Measurements from ENCODE around the gene PIP4K2C. TPM values are rescaled to one million over a fixed set of nuclear protein-coding genes. Genes with fewer than 3 reads are reported as not detected.
"Not testable (repeated sequence)": the region's sequence is repeated elsewhere in the genome, so short reads cannot be mapped to it uniquely, and the experiment has no call there.

The PIP4K2C gene
- total RNA-seq, 1 experiment from 2014 or later = 37.1 TPM

GRCh38 chr12:57641699-57642442 lies 50.9 kb downstream of the PIP4K2C start:
- no peak overlapping the region for H4K8ac ChIP-seq (replicated peaks; ENCODE audit: insufficient read length, low read depth, low read length)

GRCh38 chr12:57645990-57646658 lies 55.1 kb downstream of the PIP4K2C start:
- H3K27ac Mint-ChIP-seq = not testable (repeated sequence)
- no CpG with 5 or more reads among the region's 13 CpGs for WGBS (ENCODE audit: extremely low coverage, insufficient read length, low lambda C conversion rate)

More at GRCh38 chr12:57641699-57642442, 50.9 kb downstream of the PIP4K2C start:
- no peak overlapping the region for H3K27ac Mint-ChIP-seq
- Histone ChIP-seq H3T11ph (ENCODE audit: low read length) (no peak overlapping the region), H2BK12ac (ENCODE audit: insufficient read length, low read depth, low read length) (no peak overlapping the region), H3K4ac (ENCODE audit: low read depth, low read length) (no peak overlapping the region), H3K23me2 (ENCODE audit: insufficient read length, low read depth, low read length, poor library complexity, severe bottlenecking) (no peaks in the 10 kb centered on the region), H3K27ac (ENCODE audit: insufficient read length, low read depth, low read length) (no peak overlapping the region), H4K20me1 (ENCODE audit: control insufficient read depth, insufficient read depth, insufficient read length) (no peaks in the 10 kb centered on the region), H4K5ac (ENCODE audit: insufficient read length, low read depth, low read length) (no peak overlapping the region), H2BK120ac (ENCODE audit: low read depth, low read length, poor library complexity, severe bottlenecking) (no peak overlapping the region), H2AFZ (ENCODE audit: low read length) (no peak overlapping the region), H3K79me2 (ENCODE audit: insufficient read depth, low read length) (no peaks in the 10 kb centered on the region), H3K23ac (ENCODE audit: insufficient read length, low read depth, low read length) (no peak overlapping the region), H2BK15ac (ENCODE audit: low read depth, low read length) (no peak overlapping the region), H3K9me3 (ENCODE audit: control insufficient read depth, low read depth, low read length) (no peaks in the 10 kb centered on the region), H3K4me1 (ENCODE audit: insufficient read depth, low read length) (peaks cover 4% of the 10 kb centered on the region; the same call in 1 of the 2 replicates), H3K56ac (ENCODE audit: insufficient read length, low read depth, low read length) (no peak overlapping the region), H2AK5ac (ENCODE audit: insufficient read length, low read length) (no peak overlapping the region), H3K27me3 (ENCODE audit: insufficient read depth, low read length) (no peaks in the 10 kb centered on the region), H3K14ac (ENCODE audit: insufficient read depth, low read length) (no peak overlapping the region), H3K4me2 (ENCODE audit: insufficient read depth, insufficient read length, low read length) (no peak overlapping the region), H4K91ac (ENCODE audit: insufficient read length, low read depth, low read length) (no peak overlapping the region), H3K9ac (ENCODE audit: extremely low read depth, insufficient read length, low read length) (no peak overlapping the region), H3K79me1 (ENCODE audit: insufficient read depth, low read depth, low read length, poor library complexity, severe bottlenecking) (no peaks in the 10 kb centered on the region), H3K18ac (ENCODE audit: insufficient read length, low read depth, low read length) (no peak overlapping the region), H2BK20ac (ENCODE audit: low read depth, low read length, poor library complexity, severe bottlenecking) (no peak overlapping the region), H2BK5ac (ENCODE audit: insufficient read length, low read length) (no peak overlapping the region)
- H3K9me3 Mint-ChIP-seq = peaks cover 37 to 38% of the 10 kb centered on the region in 2 experiments
- DNase-seq = no peak
- TF ChIP-seq CTCF (conservative IDR thresholded peaks at IDR 0.05) = no peak
- peaks cover 7% of the 10 kb centered on the region for H3K27me3 Mint-ChIP-seq (ENCODE audit: low read depth)
- no peak overlapping the region for H3K4me3 Mint-ChIP-seq
- H3K36me3 Mint-ChIP-seq (ENCODE audit: insufficient read depth in 1 of 3, low read depth in 3 of 3) = peaks cover 2 to 8% (median 8%) of the 10 kb centered on the region in 3 experiments; a peak in 5 of 7 replicates
- WGBS (ENCODE audit: extremely low coverage, insufficient read length, low lambda C conversion rate) = no CpG with 5 or more reads among the region's 5 CpGs
- peaks cover 16% of the 10 kb centered on the region in 2 experiments for H3K4me1 Mint-ChIP-seq

More at GRCh38 chr12:57645990-57646658, 55.1 kb downstream of the PIP4K2C start:
- H2BK20ac ChIP-seq (ENCODE audit: low read depth, low read length, poor library complexity, severe bottlenecking); H2BK5ac ChIP-seq (ENCODE audit: insufficient read length, low read length); H3K4me3 Mint-ChIP-seq; H3K79me1 ChIP-seq (ENCODE audit: insufficient read depth, low read depth, low read length, poor library complexity, severe bottlenecking); H2BK12ac ChIP-seq (ENCODE audit: insufficient read length, low read depth, low read length); H2AFZ ChIP-seq (ENCODE audit: low read length); H4K20me1 ChIP-seq (ENCODE audit: control insufficient read depth, insufficient read depth, insufficient read length); H4K91ac ChIP-seq (ENCODE audit: insufficient read length, low read depth, low read length); H3K23ac ChIP-seq (ENCODE audit: insufficient read length, low read depth, low read length); H3T11ph ChIP-seq (ENCODE audit: low read length); H3K4me2 ChIP-seq (ENCODE audit: insufficient read depth, insufficient read length, low read length); H2BK120ac ChIP-seq (ENCODE audit: low read depth, low read length, poor library complexity, severe bottlenecking); H3K56ac ChIP-seq (ENCODE audit: insufficient read length, low read depth, low read length); H3K79me2 ChIP-seq (ENCODE audit: insufficient read depth, low read length); H4K8ac ChIP-seq (replicated peaks; ENCODE audit: insufficient read length, low read depth, low read length); H2BK15ac ChIP-seq (ENCODE audit: low read depth, low read length); H3K9ac ChIP-seq (ENCODE audit: extremely low read depth, insufficient read length, low read length); H3K27ac ChIP-seq (ENCODE audit: insufficient read length, low read depth, low read length); H3K9me3 ChIP-seq (ENCODE audit: control insufficient read depth, low read depth, low read length); DNase-seq; H3K4ac ChIP-seq (ENCODE audit: low read depth, low read length); H4K5ac ChIP-seq (ENCODE audit: insufficient read length, low read depth, low read length); H3K23me2 ChIP-seq (ENCODE audit: insufficient read length, low read depth, low read length, poor library complexity, severe bottlenecking); H3K18ac ChIP-seq (ENCODE audit: insufficient read length, low read depth, low read length); H3K14ac ChIP-seq (ENCODE audit: insufficient read depth, low read length); H3K27me3 Mint-ChIP-seq (ENCODE audit: low read depth); H2AK5ac ChIP-seq (ENCODE audit: insufficient read length, low read length); H3K36me3 Mint-ChIP-seq (ENCODE audit: insufficient read depth in 1 of 3, low read depth in 3 of 3); H3K27me3 ChIP-seq (ENCODE audit: insufficient read depth, low read length); H3K4me1 ChIP-seq (ENCODE audit: insufficient read depth, low read length): not testable (repeated sequence)
- Mint-ChIP-seq H3K4me1 (peaks cover 12% of the 10 kb centered on the region in 2 experiments), H3K9me3 (peaks cover 37 to 38% of the 10 kb centered on the region in 2 experiments)

All from H9 (cell line).